Neural progenitor cell (in vitro differentiated cells): Measurements from ENCODE around the gene SPOCK1.
A peak's percentile ranks its signal among the peaks of the same experiment; 100 is the strongest.

Source experiments
- EZH2 ChIP-seq: fragments of 200-600 bp; sonication (generic); IDR thresholded peaks from 2 replicates; pipeline ENCODE4 v1.6.1; 2017; ENCODE audit warnings: antibody characterized with exemption, mild to moderate bottlenecking, moderate library complexity
- EZH2phosphoT487 ChIP-seq: fragments of 200-600 bp; sonication (generic); IDR thresholded peaks from 2 replicates; pipeline ENCODE4 v1.6.1; 2017; ENCODE audit warnings: antibody characterized with exemption
- TF ChIP-seq, protein P1 (sequence below): fragments of 200-600 bp; sonication (generic); IDR thresholded peaks from 2 replicates; pipeline ENCODE4 v1.5.1; 2017; ENCODE audit warnings: antibody characterized with exemption, mild to moderate bottlenecking

DNA sequence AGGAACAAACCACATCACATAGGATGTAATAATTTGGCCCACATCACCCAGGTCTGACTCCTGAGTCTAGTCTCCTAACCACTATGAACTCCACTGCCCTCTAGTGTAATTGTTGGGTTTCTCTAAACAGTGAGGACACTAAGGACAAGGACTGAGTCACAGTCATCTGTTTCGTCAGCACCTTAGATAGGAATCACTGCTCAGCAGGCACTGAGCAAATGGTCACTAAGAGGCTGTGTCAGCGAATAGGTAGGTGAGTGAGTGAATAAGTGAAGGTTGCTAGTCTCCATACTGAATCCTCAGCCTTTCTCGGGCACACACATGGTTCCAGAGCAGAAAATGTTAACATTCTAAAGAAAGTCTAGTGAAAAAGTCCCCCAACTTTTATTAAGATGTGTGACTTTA is 278.6 kb downstream of the SPOCK1 start:
- TF ChIP-seq, protein P1, sequence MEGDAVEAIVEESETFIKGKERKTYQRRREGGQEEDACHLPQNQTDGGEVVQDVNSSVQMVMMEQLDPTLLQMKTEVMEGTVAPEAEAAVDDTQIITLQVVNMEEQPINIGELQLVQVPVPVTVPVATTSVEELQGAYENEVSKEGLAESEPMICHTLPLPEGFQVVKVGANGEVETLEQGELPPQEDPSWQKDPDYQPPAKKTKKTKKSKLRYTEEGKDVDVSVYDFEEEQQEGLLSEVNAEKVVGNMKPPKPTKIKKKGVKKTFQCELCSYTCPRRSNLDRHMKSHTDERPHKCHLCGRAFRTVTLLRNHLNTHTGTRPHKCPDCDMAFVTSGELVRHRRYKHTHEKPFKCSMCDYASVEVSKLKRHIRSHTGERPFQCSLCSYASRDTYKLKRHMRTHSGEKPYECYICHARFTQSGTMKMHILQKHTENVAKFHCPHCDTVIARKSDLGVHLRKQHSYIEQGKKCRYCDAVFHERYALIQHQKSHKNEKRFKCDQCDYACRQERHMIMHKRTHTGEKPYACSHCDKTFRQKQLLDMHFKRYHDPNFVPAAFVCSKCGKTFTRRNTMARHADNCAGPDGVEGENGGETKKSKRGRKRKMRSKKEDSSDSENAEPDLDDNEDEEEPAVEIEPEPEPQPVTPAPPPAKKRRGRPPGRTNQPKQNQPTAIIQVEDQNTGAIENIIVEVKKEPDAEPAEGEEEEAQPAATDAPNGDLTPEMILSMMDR, result peak; percentile 65
- no peak for TF ChIP-seq EZH2
- no peak for TF ChIP-seq EZH2phosphoT487
